HepG2 (cell line): ENCODE measurements around the gene POPDC2. TPM values are rescaled to one million over a fixed set of nuclear protein-coding genes. Genes with fewer than 3 reads are reported as not detected.

Source experiments
- ATAC-seq: fragments of 200-7000 bp; cut with Tn5 transposase; 3 replicates; pipeline ENCODE4 v1.9.1; 2020; ENCODE audit warnings: mild to moderate bottlenecking, moderate library complexity
- BruUV-seq: library from RNA; stranded (reverse); fragments of 400-500 nt; replicated peaks from 2 replicates; lab custom pipeline; 2021; lab: Mats Ljungman, UMichigan
- CTCF ChIA-PET: fragments of 300-600 bp; formaldehyde crosslinking; extraction: SDS; loops from one replicate; lab custom pipeline; 2021; ENCODE audit warnings: low total read pairs, inconsistent platforms, low intra/inter-chr PET ratio; lab: Yijun Ruan, JAX
- POLR2A ChIA-PET: fragments of 350-600 bp; sonication (Branson Sonifier 250); formaldehyde crosslinking; loops from one replicate; lab custom pipeline; 2020; ENCODE audit warnings: antibody characterized with exemption, inconsistent platforms; lab: Yijun Ruan, JAX
- DNase-seq: peaks from one replicate; pipeline ENCODE4 v3.0.0-alpha.2; 2015; ENCODE audit warnings: low spot score
- FAIRE-seq: peaks from 3 replicates; lab custom pipeline; 2011; peaks lifted over from hg19 to GRCh38; lab: Jason Lieb, UNC
- H2AFZ ChIP-seq: one replicate; pipeline ENCODE4 v1.6.1; 2011; ENCODE audit warnings: low read length, inconsistent platforms
- H3K27ac ChIP-seq: fragments of 300-600 bp; 3 replicates; pipeline ENCODE4 v1.8.0; 2011; ENCODE audit warnings: mixed run types, mild to moderate bottlenecking, mixed read lengths, low read length, inconsistent platforms; ENCODE audit not compliant: insufficient read depth; ENCODE audit errors: extremely low read length
- H3K27me3 ChIP-seq, 2 experiments: fragments of 200-600 bp in 1 of 2; 2 replicates in 1 of 2; 3 replicates in 1 of 2; pipeline versions ENCODE4 v1.6.0 to v1.8.0; 2011; ENCODE audit warnings: low read length in 2 of 2, mild to moderate bottlenecking in 2 of 2, moderate library complexity in 2 of 2, inconsistent platforms in 1 of 2; ENCODE audit not compliant: insufficient read depth in 2 of 2, control insufficient read depth in 1 of 2
- H3K36me3 ChIP-seq, 2 experiments: fragments of 200-600 bp in 1 of 2; replicated peaks in 1 of 2; 2 replicates in 1 of 2; 3 replicates in 1 of 2; pipeline versions ENCODE4 v1.5.1 to v1.8.0; 2011; ENCODE audit warnings: low read length in 2 of 2, inconsistent platforms in 1 of 2; ENCODE audit not compliant: insufficient read depth in 2 of 2, control insufficient read depth in 1 of 2
- H3K4me1 ChIP-seq: 2 replicates; pipeline ENCODE4 v1.5.1; 2012; ENCODE audit warnings: low read length, inconsistent platforms; ENCODE audit not compliant: insufficient read depth
- H3K4me2 ChIP-seq: 2 replicates; pipeline ENCODE4 v1.6.0; 2011; ENCODE audit warnings: low read depth, low read length, inconsistent platforms
- H3K4me3 ChIP-seq, 3 experiments: fragments of 200-600 bp in 1 of 3; sonication (generic), shearing (Covaris generic) in 1 of 3; replicated peaks in 1 of 3; 2 replicates each; pipeline ENCODE4 v1.5.1; 2011 to 2016; ENCODE audit warnings: low read length in 3 of 3, inconsistent platforms in 2 of 3, low read depth in 2 of 3, mild to moderate bottlenecking in 2 of 3, control low read depth in 1 of 3, mixed read lengths in 1 of 3; ENCODE audit not compliant: insufficient read depth in 1 of 3
- H3K79me2 ChIP-seq: one replicate; pipeline ENCODE4 v1.6.1; 2011; ENCODE audit warnings: low read length, inconsistent platforms; ENCODE audit not compliant: insufficient read depth
- H3K9ac ChIP-seq: 2 replicates; pipeline ENCODE4 v1.6.0; 2011; ENCODE audit warnings: mild to moderate bottlenecking, low read depth, low read length, inconsistent platforms; ENCODE audit not compliant: insufficient read depth
- H3K9me3 ChIP-seq: 2 replicates; pipeline ENCODE4 v1.5.1; 2012; ENCODE audit warnings: mild to moderate bottlenecking, low read length
- H4K20me1 ChIP-seq: 2 replicates; pipeline ENCODE4 v1.6.0; 2011; ENCODE audit warnings: inconsistent platforms, mild to moderate bottlenecking, low read length, moderate library complexity; ENCODE audit not compliant: insufficient read depth
- ARNTL ChIP-seq: sonication (generic); formaldehyde crosslinking; IDR thresholded peaks from 2 replicates; pipeline ENCODE4 v1.4.0; 2020; ENCODE audit warnings: mild to moderate bottlenecking, missing genetic modification reagents
- SUZ12 ChIP-seq: fragments of 150-350 bp; IDR thresholded peaks from 2 replicates; pipeline ENCODE4 v1.6.1; 2014; ENCODE audit warnings: low read depth, low read length
- ZNF577 ChIP-seq: sonication (generic); formaldehyde crosslinking; IDR thresholded peaks from 2 replicates; pipeline ENCODE4 v1.4.0; 2020; ENCODE audit warnings: mild to moderate bottlenecking, low read depth, missing genetic modification reagents, borderline replicate concordance
- ZNF678 ChIP-seq: sonication (generic); formaldehyde crosslinking; IDR thresholded peaks from 2 replicates; pipeline ENCODE4 v1.4.0; 2020; ENCODE audit warnings: mild to moderate bottlenecking, missing genetic modification reagents
- ZNF7 ChIP-seq: IDR thresholded peaks from 2 replicates; pipeline ENCODE4 v1.6.1; 2016; ENCODE audit warnings: missing biosample characterization, missing genetic modification reagents
- ZNF850 ChIP-seq: sonication (generic); formaldehyde crosslinking; conservative IDR thresholded peaks from 2 replicates; pipeline ENCODE4 v1.9.0; 2021; ENCODE audit warnings: mild to moderate bottlenecking, missing genetic modification reagents
- WGBS: methylation state at CpG from one replicate; pipeline ENCODE4 v1.1.6; 2017; ENCODE audit warnings: low lambda C conversion rate; 5-methylcytosine and 5-hydroxymethylcytosine counted together
- in situ Hi-C: cut with HindIII; loops from 2 replicates; pipeline ENCODE4 v1.10.0; 2017; ENCODE audit warnings: low pct_unique_long_range_greater_than_20kb; ENCODE audit not compliant: extremely low pct_ligation_motif_present
- intact Hi-C: fragments of 100-400 bp; cut with micrococcal nuclease; formaldehyde crosslinking; loops from one replicate; pipeline ENCODE4 v1.10.0; 2022; ENCODE audit not compliant: unreplicated experiment
- polyA plus RNA-seq, 8 experiments: library from polyadenylated mRNA; depleted of rRNA in 3 of 8; stranded (reverse) in 7 of 8; unstranded in 1 of 8; fragments of >200 nt; fragmentation: Illumina TruSeq in 4 of 8; extraction: Trizol in 4 of 8; gene quantifications; 2 replicates each; pipeline versions ENCODE4 v1.2.1 to v1.2.3, GENCODE V29; 2011 to 2016; ENCODE audit warnings: low read depth in 4 of 8, missing spikeins in 1 of 8, mixed read lengths in 1 of 8; ENCODE audit not compliant: insufficient read depth in 1 of 8
- total RNA-seq, 5 experiments: library from RNA; depleted of rRNA; stranded (reverse); fragments of >200 nt; fragmentation: Illumina TruSeq; extraction: Trizol; gene quantifications; 2 replicates each; pipeline ENCODE4 v1.2.3, GENCODE V29; 2016; ENCODE audit warnings: low read depth in 1 of 5
- TF ChIP-seq, protein P1 (sequence below): sonication (generic); formaldehyde crosslinking; IDR thresholded peaks from 2 replicates; pipeline ENCODE4 v1.5.0; 2020; ENCODE audit warnings: mild to moderate bottlenecking, missing genetic modification reagents

The POPDC2 gene
- total and polyA plus RNA-seq, 2 of the 13 experiments (the other 11 are each of a cell fraction or from before 2014, with no cell fraction given): 0.18 to 0.58 TPM

DNA sequence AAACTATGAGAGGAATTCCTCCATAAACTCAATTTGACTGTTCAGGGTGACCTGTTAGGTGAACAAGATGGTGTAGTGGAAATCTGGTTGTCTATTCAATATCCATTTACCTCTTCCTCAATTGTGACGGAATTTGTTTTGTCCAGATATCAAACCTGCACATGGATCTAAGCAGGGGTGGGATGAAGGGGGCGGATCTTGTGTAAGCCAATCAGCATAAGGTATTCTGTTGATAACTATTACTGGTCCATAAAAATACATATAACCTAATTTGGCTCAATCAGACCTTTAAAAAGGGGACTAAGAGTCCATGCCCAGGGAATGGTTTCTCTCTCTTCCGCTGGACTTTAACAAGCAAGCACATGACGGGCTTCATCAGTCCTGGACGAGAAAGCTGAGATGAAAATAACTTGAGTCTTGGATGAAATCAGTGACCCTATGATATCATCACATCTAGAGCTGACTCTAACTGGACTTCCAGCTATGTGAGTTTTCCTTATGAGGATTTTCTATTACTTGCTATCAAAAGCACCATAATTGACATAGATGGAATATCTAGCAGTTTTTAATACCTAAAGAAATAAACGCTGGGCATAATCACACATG lies 5.7 kb upstream of the POPDC2 start:
- H3K27ac ChIP-seq: no peak overlapping the region
- H3K79me2 ChIP-seq: no peaks in the 10 kb centered on the region
- intact Hi-C loops: no loop called here
- in situ Hi-C loops: no loop called here
- H3K36me3 ChIP-seq: no peaks in the 10 kb centered on the region
- BruUV-seq: no TSS peak
- ATAC-seq (no peak), DNase-seq (no peak), FAIRE-seq (no peak)
- H3K9me3 ChIP-seq: no peaks in the 10 kb centered on the region
- no peaks in the 10 kb centered on the region for H3K27me3 ChIP-seq
- TF ChIP-seq ARNTL (CRISPR knock-in tag) (no peak), ZNF577 (CRISPR knock-in tag) (no peak), ZNF850 (CRISPR knock-in tag) (no peak), SUZ12 (no peak), ZNF678 (no peak), ZNF7 (no peak)
- TF ChIP-seq, protein P1, sequence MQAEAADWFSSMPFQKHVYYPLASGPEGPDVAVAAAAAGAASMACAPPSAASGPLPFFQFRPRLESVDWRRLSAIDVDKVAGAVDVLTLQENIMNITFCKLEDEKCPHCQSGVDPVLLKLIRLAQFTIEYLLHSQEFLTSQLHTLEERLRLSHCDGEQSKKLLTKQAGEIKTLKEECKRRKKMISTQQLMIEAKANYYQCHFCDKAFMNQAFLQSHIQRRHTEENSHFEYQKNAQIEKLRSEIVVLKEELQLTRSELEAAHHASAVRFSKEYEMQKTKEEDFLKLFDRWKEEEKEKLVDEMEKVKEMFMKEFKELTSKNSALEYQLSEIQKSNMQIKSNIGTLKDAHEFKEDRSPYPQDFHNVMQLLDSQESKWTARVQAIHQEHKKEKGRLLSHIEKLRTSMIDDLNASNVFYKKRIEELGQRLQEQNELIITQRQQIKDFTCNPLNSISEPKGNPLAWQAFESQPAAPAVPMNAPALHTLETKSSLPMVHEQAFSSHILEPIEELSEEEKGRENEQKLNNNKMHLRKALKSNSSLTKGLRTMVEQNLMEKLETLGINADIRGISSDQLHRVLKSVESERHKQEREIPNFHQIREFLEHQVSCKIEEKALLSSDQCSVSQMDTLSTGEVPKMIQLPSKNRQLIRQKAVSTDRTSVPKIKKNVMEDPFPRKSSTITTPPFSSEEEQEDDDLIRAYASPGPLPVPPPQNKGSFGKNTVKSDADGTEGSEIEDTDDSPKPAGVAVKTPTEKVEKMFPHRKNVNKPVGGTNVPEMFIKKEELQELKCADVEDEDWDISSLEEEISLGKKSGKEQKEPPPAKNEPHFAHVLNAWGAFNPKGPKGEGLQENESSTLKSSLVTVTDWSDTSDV (CRISPR knock-in tag): no peak
- ChIA-PET CTCF (no interaction called here), POLR2A (no interaction called here)
- H3K9ac ChIP-seq: no peak overlapping the region
- H3K4me1 ChIP-seq: no peaks in the 10 kb centered on the region
- no peaks in the 10 kb centered on the region for H4K20me1 ChIP-seq
- H3K4me3 ChIP-seq: no peak overlapping the region
- no peak overlapping the region for H3K4me2 ChIP-seq
- 96% methylated on average over 6 of the region's 6 CpGs for WGBS
- no peak overlapping the region for H2AFZ ChIP-seq
